NCI-H1694 treated with DMSO at 0.1 percent for 48 hours (cell line): ENCODE measurements around the gene AOPEP.

Experiments
- DNase-seq: peaks from one replicate; lab custom pipeline; 2025; lab: John Stamatoyannopoulos, UW

The AOPEP gene

GRCh38 chr9:94918038-94918753 is 191.7 kb downstream of the AOPEP start:
- no peak for DNase-seq

GRCh38 chr9:94919376-94920098 is 193.0 kb downstream of the AOPEP start:
- no peak for DNase-seq

GRCh38 chr9:94920420-94921091 is 194.1 kb downstream of the AOPEP start:
- no peak for DNase-seq

GRCh38 chr9:94921092-94921471 is 194.6 kb downstream of the AOPEP start:
- DNase-seq: no peak

GRCh38 chr9:94921656-94922055 is 195.2 kb downstream of the AOPEP start:
- no peak for DNase-seq

GRCh38 chr9:94922098-94922607 is 195.7 kb downstream of the AOPEP start:
- DNase-seq: no peak

- no peak for DNase-seq
These were observed 196.2 kb downstream of the AOPEP start for GRCh38 chr9:94922691-94923107.

GRCh38 chr9:94923326-94924089 is 197.0 kb downstream of the AOPEP start:
- DNase-seq: no peak

GRCh38 chr9:94925751-94926430 is 199.4 kb downstream of the AOPEP start:
- no peak for DNase-seq

GRCh38 chr9:94926431-94926800 is 199.9 kb downstream of the AOPEP start:
- DNase-seq: no peak

GRCh38 chr9:94927048-94927761 is 200.7 kb downstream of the AOPEP start:
- no peak for DNase-seq

GRCh38 chr9:94927762-94928670 is 201.5 kb downstream of the AOPEP start:
- no peak for DNase-seq

GRCh38 chr9:94928691-94929368 is 202.3 kb downstream of the AOPEP start:
- no peak for DNase-seq

GRCh38 chr9:94929369-94929756 is 202.9 kb downstream of the AOPEP start:
- DNase-seq: no peak

- DNase-seq: no peak
These were observed 204.6 kb downstream of the AOPEP start for GRCh38 chr9:94931036-94931633.

- no peak for DNase-seq
These were observed 205.2 kb downstream of the AOPEP start for GRCh38 chr9:94931740-94932139.

GRCh38 chr9:94932652-94933510 is 206.4 kb downstream of the AOPEP start:
- DNase-seq: no peak

- DNase-seq: no peak
These were observed 207.0 kb downstream of the AOPEP start for GRCh38 chr9:94933511-94933828.
